K562 (cell line): ENCODE measurements around the gene SLC7A14. TPM values are rescaled to one million over a fixed set of nuclear protein-coding genes. Genes with fewer than 3 reads are reported as not detected.

Experiments used
- ATAC-seq: fragments of 200-7000 bp; cut with Tn5 transposase; 3 replicates; pipeline ENCODE4 v1.9.1; 2020; ENCODE audit warnings: moderate library complexity
- BruUV-seq: library from RNA; stranded (reverse); fragments of 400-500 nt; replicated peaks from 2 replicates; lab custom pipeline; 2021; lab: Mats Ljungman, UMichigan
- CTCF ChIA-PET: fragments of 300-600 bp; formaldehyde crosslinking; extraction: SDS; loops from one replicate; lab custom pipeline; 2021; ENCODE audit warnings: low intra/inter-chr PET ratio; lab: Yijun Ruan, JAX
- POLR2A ChIA-PET: fragments of 300-600, 350-650 bp; sonication (Branson Sonifier 250); formaldehyde crosslinking; extraction: SDS; loops from one replicate; lab custom pipeline; 2021; ENCODE audit warnings: antibody characterized with exemption, inconsistent platforms; lab: Yijun Ruan, JAX
- DNase-seq, 4 experiments: peaks; one replicate each; pipeline versions ENCODE4 v3.0.0 to v3.0.0-alpha.2; 2011 to 2018; ENCODE audit warnings: low spot score in 3 of 4, mixed read lengths in 3 of 4; ENCODE audit errors: extremely low read depth in 1 of 4
- FAIRE-seq: peaks from 2 replicates; lab custom pipeline; 2011; peaks lifted over from hg19 to GRCh38; lab: Jason Lieb, UNC
- H2AFZ ChIP-seq: 2 replicates; pipeline ENCODE4 v1.6.0; 2011; ENCODE audit warnings: low read depth, low read length, control low read depth, inconsistent platforms
- H3K27ac ChIP-seq: fragments of 200-600 bp; 3 replicates; pipeline ENCODE4 v1.8.0; 2011; ENCODE audit warnings: low read depth, mild to moderate bottlenecking, control low read depth, inconsistent platforms, low read length, moderate library complexity, mixed read lengths; ENCODE audit errors: extremely low read depth
- H3K27me3 ChIP-seq, 2 experiments: fragments of 300-600 bp in 1 of 2; 2 replicates in 1 of 2; 3 replicates in 1 of 2; pipeline versions ENCODE4 v1.6.0 to v1.8.0; 2011; ENCODE audit warnings: inconsistent platforms in 2 of 2, low read length in 2 of 2, mild to moderate bottlenecking in 1 of 2, mixed read lengths in 1 of 2, moderate library complexity in 1 of 2; ENCODE audit not compliant: control insufficient read depth in 2 of 2, insufficient read depth in 2 of 2
- H3K36me3 ChIP-seq: fragments of 300-600 bp; 3 replicates; pipeline ENCODE4 v1.8.0; 2011; ENCODE audit warnings: mild to moderate bottlenecking, low read length, inconsistent platforms; ENCODE audit not compliant: control insufficient read depth, insufficient read depth
- H3K4me1 ChIP-seq, 2 experiments: fragments of 200-600 bp in 1 of 2; replicated peaks in 1 of 2; 2 replicates in 1 of 2; 3 replicates in 1 of 2; pipeline versions ENCODE4 v1.5.1 to v1.8.0; 2011; ENCODE audit warnings: inconsistent platforms in 2 of 2, low read length in 2 of 2, mild to moderate bottlenecking in 1 of 2, mixed read lengths in 1 of 2, moderate library complexity in 1 of 2; ENCODE audit not compliant: control insufficient read depth in 2 of 2, insufficient read depth in 2 of 2
- H3K4me2 ChIP-seq: 2 replicates; pipeline ENCODE4 v1.6.1; 2011; ENCODE audit warnings: low read length, control low read depth, inconsistent platforms, mixed read lengths; ENCODE audit not compliant: insufficient read depth
- H3K4me3 ChIP-seq: fragments of 200-600 bp; sonication (generic), shearing (Covaris generic); 2 replicates; pipeline ENCODE4 v1.5.1; 2016; ENCODE audit warnings: control low read depth, inconsistent platforms
- H3K79me2 ChIP-seq: fragments of 200-600 bp; 3 replicates; pipeline ENCODE4 v1.8.0; 2011; ENCODE audit warnings: low read length, inconsistent platforms; ENCODE audit not compliant: control insufficient read depth, insufficient read depth
- H3K9ac ChIP-seq, 2 experiments: 2 replicates each; pipeline versions ENCODE4 v1.6.0 to v1.6.1; 2011; ENCODE audit warnings: low read depth in 2 of 2, low read length in 2 of 2, control low read depth in 1 of 2, inconsistent platforms in 1 of 2, mild to moderate bottlenecking in 1 of 2, mixed read lengths in 1 of 2; ENCODE audit not compliant: insufficient read depth in 1 of 2
- H3K9me1 ChIP-seq: one replicate; pipeline ENCODE4 v1.6.0; 2011; ENCODE audit warnings: inconsistent platforms, mild to moderate bottlenecking, low read length, moderate library complexity; ENCODE audit not compliant: control insufficient read depth, insufficient read depth
- H3K9me3 ChIP-seq: replicated peaks from 2 replicates; pipeline ENCODE4 v1.5.1; 2011; ENCODE audit warnings: low read depth, low read length, inconsistent platforms; ENCODE audit not compliant: control insufficient read depth, insufficient read depth
- H4K20me1 ChIP-seq: replicated peaks from 2 replicates; pipeline ENCODE4 v1.6.1; 2011; ENCODE audit warnings: low read length, inconsistent platforms, mixed read lengths; ENCODE audit not compliant: control insufficient read depth, insufficient read depth
- ATF7 ChIP-seq: fragments of 450-650 bp; IDR thresholded peaks from 2 replicates; pipeline ENCODE4 v1.7.1; 2014; ENCODE audit warnings: mild to moderate bottlenecking, moderate library complexity
- HMG20A ChIP-seq: fragments of 450-650 bp; formaldehyde crosslinking; conservative IDR thresholded peaks from 2 replicates; pipeline ENCODE4 v1.4.0; 2020; ENCODE audit warnings: mild to moderate bottlenecking, mixed read lengths
- KLF1 ChIP-seq: fragments of 450-650 bp; IDR thresholded peaks from 2 replicates; pipeline ENCODE4 v1.6.1; 2016; ENCODE audit warnings: missing genetic modification characterization, missing compliant biosample characterization
- PCBP2 ChIP-seq: fragments of 200-400 bp; formaldehyde crosslinking; IDR thresholded peaks from 2 replicates; pipeline ENCODE4 v1.6.1; 2018; ENCODE audit warnings: low read length, low read depth, mild to moderate bottlenecking, moderate library complexity; ENCODE audit not compliant: poor library complexity, severe bottlenecking
- PML ChIP-seq: IDR thresholded peaks from 2 replicates; pipeline ENCODE4 v1.6.1; 2012; ENCODE audit warnings: low read length, inconsistent platforms
- POLR2A ChIP-seq: fragments of 450-650 bp; conservative IDR thresholded peaks from 2 replicates; pipeline ENCODE4 v1.6.1; 2016
- RBM14 ChIP-seq: fragments of 200-400 bp; formaldehyde crosslinking; IDR thresholded peaks from 2 replicates; pipeline ENCODE4 v1.6.1; 2018; ENCODE audit warnings: low read depth, mild to moderate bottlenecking, low read length, moderate library complexity, borderline replicate concordance; ENCODE audit not compliant: insufficient read depth
- RFX7 ChIP-seq: fragments of 250-450 bp; sonication (Bioruptor Pico); IDR thresholded peaks from 2 replicates; pipeline ENCODE4 v1.5.1; 2021; ENCODE audit warnings: mild to moderate bottlenecking
- TEAD1 ChIP-seq, 2 experiments: fragments of 450-650 bp in 1 of 2; sonication (generic) in 1 of 2; formaldehyde crosslinking; IDR thresholded peaks; 2 replicates each; pipeline versions ENCODE4 v1.4.0 to v1.8.0; 2020 to 2022; ENCODE audit warnings: mild to moderate bottlenecking in 2 of 2, missing genetic modification reagents in 1 of 2
- YBX1 ChIP-seq: fragments of 450-650 bp; IDR thresholded peaks from 2 replicates; pipeline ENCODE4 v1.7.1; 2016; ENCODE audit warnings: mild to moderate bottlenecking
- ZNF3 ChIP-seq: fragments of 250-450 bp; sonication (Bioruptor Pico); IDR thresholded peaks from 2 replicates; pipeline ENCODE4 v1.5.0; 2021; ENCODE audit warnings: mild to moderate bottlenecking, moderate library complexity
- ZNF740 ChIP-seq, 3 experiments: fragments of 200-800 bp in 1 of 3; sonication (Bioruptor generic) in 1 of 3; sonication (generic) in 1 of 3; formaldehyde crosslinking in 1 of 3; IDR thresholded peaks; 2 replicates each; pipeline versions ENCODE4 v1.6.1 to v1.8.0; 2016 to 2022; ENCODE audit warnings: mild to moderate bottlenecking in 2 of 3, missing compliant biosample characterization in 2 of 3, missing genetic modification characterization in 2 of 3, missing genetic modification reagents in 1 of 3
- ZNF780A ChIP-seq: fragments of 250-450 bp; sonication (Bioruptor Pico); IDR thresholded peaks from 2 replicates; pipeline ENCODE4 v1.5.0; 2021; ENCODE audit warnings: mild to moderate bottlenecking
- WGBS: fragments of 100-300 bp; shearing (Covaris generic); methylation state at CpG from one replicate; pipeline ENCODE4 v1.1.6; 2016; ENCODE audit warnings: low coverage, mixed read lengths; ENCODE audit not compliant: insufficient coverage; ENCODE audit errors: missing lambda C conversion rate; 5-methylcytosine and 5-hydroxymethylcytosine counted together
- in situ Hi-C: fragments of 300-500 bp; cut with MboI; formaldehyde crosslinking; loops from 4 replicates; pipeline ENCODE4 v1.15.0; 2018; ENCODE audit warnings: inconsistent platforms, mixed read lengths
- intact Hi-C: fragments of 100-400 bp; cut with micrococcal nuclease; formaldehyde crosslinking; loops from 2 replicates; pipeline ENCODE4 v1.14.2; 2022
- polyA plus RNA-seq, 8 experiments: library from polyadenylated mRNA; depleted of rRNA in 4 of 8; stranded (reverse) in 5 of 8; unstranded in 3 of 8; fragments of >200 nt; fragmentation: Nextera tagmentation in 2 of 8; fragmentation: Illumina TruSeq in 1 of 8; extraction: Ambion mirVana in 2 of 8; extraction: Trizol in 1 of 8; gene quantifications; 2 replicates each; pipeline versions ENCODE4 v1.2.1 to v1.2.3, GENCODE V29; 2011 to 2014; ENCODE audit warnings: inconsistent platforms in 1 of 8, missing spikeins in 1 of 8
- total RNA-seq, 7 experiments: library from RNA; depleted of rRNA in 6 of 7; stranded (reverse); fragments of >200 nt in 6 of 7; fragmentation: Illumina TruSeq in 2 of 7; extraction: Trizol in 2 of 7; gene quantifications; 2 replicates each; pipeline versions ENCODE4 v1.2.1 to v1.2.3, GENCODE V29; 2011 to 2021; ENCODE audit warnings: low replicate concordance in 1 of 7
- TF ChIP-seq, protein P1 (sequence below), 2 experiments: fragments of 450-650 bp; IDR thresholded peaks; 2 replicates each; pipeline ENCODE4 v1.6.1; 2016; ENCODE audit warnings: mild to moderate bottlenecking in 2 of 2, borderline replicate concordance in 1 of 2, low read depth in 1 of 2, moderate library complexity in 1 of 2

The SLC7A14 gene
- total and polyA plus RNA-seq, 9 of the 15 experiments (the other 6 are each of a cell fraction or from before 2014, with no cell fraction given), result not detected

DNA sequence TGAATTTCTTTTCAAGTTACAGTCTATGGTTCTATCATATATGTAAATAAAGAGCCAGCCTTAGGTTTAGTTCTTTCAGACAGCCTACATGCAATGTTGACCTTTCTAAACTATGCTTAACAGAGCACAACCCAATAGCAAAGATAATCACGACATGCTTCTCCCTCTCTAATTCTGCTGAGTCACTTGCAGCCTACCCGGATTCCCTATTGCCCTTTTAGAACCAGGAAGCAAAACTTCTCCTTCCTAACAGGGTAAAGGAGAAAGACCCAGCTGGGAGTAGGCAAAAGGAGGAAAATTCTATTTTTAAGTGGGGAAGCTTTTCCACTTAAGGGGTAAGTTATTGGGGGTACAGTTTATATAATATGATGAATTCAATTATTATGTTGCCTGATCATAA lies 79.3 kb downstream of the SLC7A14 start (continued):
- no peak for TF ChIP-seq ZNF740 (CRISPR knock-in tag; IDR thresholded peaks at IDR 0.05)
- TF ChIP-seq ZNF740 (tag; IDR thresholded peaks at IDR 0.05), result no peak
- TF ChIP-seq PML, result no peak
- TF ChIP-seq ZNF780A (CRISPR knock-in tag), result no peak

GRCh38 chr3:170502297-170502696 lies 83.6 kb downstream of the SLC7A14 start:
- Histone ChIP-seq H3K9ac (no peak overlapping the region), H3K79me2 (no peaks in the 10 kb centered on the region), H3K27me3 (no peaks in the 10 kb centered on the region; a peak in 1 of 5 replicates), H3K4me3 (no peak overlapping the region), H3K36me3 (no peaks in the 10 kb centered on the region), H3K9me1 (no peaks in the 10 kb centered on the region), H4K20me1 (no peaks in the 10 kb centered on the region), H2AFZ (no peak overlapping the region), H3K27ac (no peak overlapping the region), H3K4me1 (peaks cover 0 to 12% of the 10 kb centered on the region in 2 experiments; a peak in 2 of 5 replicates), H3K4me2 (no peak overlapping the region), H3K9me3 (no peaks in the 10 kb centered on the region)
- CTCF ChIA-PET, result no interaction called here
- in situ Hi-C loops, result no loop called here
- no TSS peak for BruUV-seq
- WGBS, result 0% methylated on average over 1 of the region's 1 CpG
- intact Hi-C loops, result no loop called here
- POLR2A ChIA-PET, result no interaction called here
- FAIRE-seq (no peak), ATAC-seq (no peak), DNase-seq (no peak)
- TF ChIP-seq HMG20A, result no peak
- no peak for TF ChIP-seq RBM14
- no peak for TF ChIP-seq ATF7
- no peak for TF ChIP-seq RFX7 (CRISPR knock-in tag)
- TF ChIP-seq, protein P1, sequence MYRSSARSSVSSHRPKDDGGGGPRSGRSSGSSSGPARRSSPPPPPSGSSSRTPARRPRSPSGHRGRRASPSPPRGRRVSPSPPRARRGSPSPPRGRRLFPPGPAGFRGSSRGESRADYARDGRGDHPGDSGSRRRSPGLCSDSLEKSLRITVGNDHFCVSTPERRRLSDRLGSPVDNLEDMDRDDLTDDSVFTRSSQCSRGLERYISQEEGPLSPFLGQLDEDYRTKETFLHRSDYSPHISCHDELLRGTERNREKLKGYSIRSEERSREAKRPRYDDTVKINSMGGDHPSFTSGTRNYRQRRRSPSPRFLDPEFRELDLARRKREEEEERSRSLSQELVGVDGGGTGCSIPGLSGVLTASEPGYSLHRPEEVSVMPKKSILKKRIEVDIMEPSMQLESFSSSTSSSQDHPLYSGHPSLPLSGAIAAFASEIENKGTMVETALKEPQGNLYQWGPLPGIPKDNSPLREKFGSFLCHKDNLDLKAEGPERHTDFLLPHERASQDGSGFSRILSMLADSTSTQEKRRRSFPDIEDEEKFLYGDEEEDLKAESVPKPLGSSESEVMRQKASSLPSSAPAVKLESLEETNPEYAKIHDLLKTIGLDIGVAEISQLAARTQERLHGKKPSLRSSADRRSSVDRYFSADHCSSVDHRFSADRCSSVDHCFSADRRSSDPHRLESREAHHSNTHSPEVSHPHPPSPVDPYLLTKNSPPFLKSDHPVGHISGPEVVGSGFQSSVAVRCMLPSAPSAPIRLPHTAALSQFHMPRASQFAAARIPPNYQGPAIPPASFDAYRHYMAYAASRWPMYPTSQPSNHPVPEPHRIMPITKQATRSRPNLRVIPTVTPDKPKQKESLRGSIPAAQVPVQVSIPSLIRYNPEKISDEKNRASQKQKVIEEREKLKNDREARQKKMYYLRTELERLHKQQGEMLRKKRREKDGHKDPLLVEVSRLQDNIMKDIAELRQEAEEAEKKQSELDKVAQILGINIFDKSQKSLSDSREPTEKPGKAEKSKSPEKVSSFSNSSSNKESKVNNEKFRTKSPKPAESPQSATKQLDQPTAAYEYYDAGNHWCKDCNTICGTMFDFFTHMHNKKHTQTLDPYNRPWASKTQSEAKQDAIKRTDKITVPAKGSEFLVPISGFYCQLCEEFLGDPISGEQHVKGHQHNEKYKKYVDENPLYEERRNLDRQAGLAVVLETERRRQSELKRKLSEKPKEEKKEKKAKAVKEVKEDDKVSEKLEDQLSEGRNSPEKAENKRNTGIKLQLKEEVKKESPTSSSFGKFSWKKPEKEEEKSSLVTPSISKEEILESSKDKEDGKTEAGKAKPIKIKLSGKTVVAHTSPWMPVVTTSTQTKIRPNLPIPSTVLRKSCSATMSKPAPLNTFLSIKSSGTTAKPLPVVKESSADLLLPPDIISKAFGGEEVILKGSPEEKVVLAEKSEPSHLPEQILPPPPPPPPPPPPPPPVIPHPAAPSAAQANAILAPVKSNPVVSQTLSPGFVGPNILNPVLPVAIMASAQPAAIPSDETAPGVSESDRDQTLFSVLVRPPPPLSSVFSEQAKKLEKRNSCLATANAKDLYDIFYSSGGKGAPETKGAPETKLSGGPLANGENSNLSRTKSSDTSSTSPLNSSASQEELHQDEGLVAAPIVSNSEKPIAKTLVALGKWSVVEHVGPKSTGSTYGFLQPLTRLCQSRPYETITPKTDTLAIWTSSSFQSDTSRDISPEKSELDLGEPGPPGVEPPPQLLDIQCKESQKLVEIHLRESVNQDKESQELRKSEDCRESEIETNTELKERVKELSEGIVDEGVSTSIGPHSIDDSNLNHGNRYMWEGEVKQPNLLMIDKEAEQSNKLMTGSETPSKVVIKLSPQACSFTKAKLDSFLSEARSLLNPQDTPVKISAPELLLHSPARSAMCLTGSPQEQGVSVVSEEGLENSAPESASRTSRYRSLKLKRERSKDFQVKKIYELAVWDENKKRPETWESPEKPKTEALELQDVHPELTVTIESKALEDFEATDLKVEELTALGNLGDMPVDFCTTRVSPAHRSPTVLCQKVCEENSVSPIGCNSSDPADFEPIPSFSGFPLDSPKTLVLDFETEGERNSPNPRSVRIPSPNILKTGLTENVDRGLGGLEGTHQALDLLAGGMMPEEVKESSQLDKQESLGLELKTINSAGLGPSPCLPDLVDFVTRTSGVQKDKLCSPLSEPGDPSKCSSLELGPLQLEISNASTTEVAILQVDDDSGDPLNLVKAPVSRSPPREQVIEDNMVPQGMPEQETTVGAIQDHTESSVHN (IDR thresholded peaks at IDR 0.05; ENCODE audit: borderline replicate concordance in 1 of 2, low read depth in 1 of 2), result no peak
- TF ChIP-seq YBX1, result no peak
- TF ChIP-seq TEAD1 (CRISPR knock-in tag; IDR thresholded peaks at IDR 0.05), result no peak
- no peak for TF ChIP-seq ZNF3 (CRISPR knock-in tag)
- no peak for TF ChIP-seq KLF1 (tag)
- no peak for TF ChIP-seq POLR2A
- TF ChIP-seq PCBP2, result no peak
